HepG2 (cell line): ENCODE measurements around the gene SAMD10. TPM values are rescaled to one million over a fixed set of nuclear protein-coding genes. Genes with fewer than 3 reads are reported as not detected.

Source experiments
- ESRRA ChIP-seq: sonication (generic); formaldehyde crosslinking; IDR thresholded peaks from 2 replicates; pipeline ENCODE4 v1.5.1; 2020; ENCODE audit warnings: mild to moderate bottlenecking, low read depth, missing genetic modification reagents
- GATAD1 ChIP-seq: IDR thresholded peaks from 2 replicates; pipeline ENCODE4 v1.6.1; 2016; ENCODE audit warnings: missing genetic modification reagents, missing compliant biosample characterization
- MEIS2 ChIP-seq: sonication (generic); formaldehyde crosslinking; IDR thresholded peaks from 2 replicates; pipeline ENCODE4 v1.9.0; 2021; ENCODE audit warnings: mild to moderate bottlenecking, missing genetic modification reagents
- MXI1 ChIP-seq: IDR thresholded peaks from 3 replicates; pipeline ENCODE4 v1.6.1; 2012; ENCODE audit warnings: low read depth, low read length, inconsistent platforms, borderline replicate concordance
- NONO ChIP-seq, 2 experiments: fragments of 450-650 bp in 1 of 2; sonication (generic) in 1 of 2; formaldehyde crosslinking in 1 of 2; IDR thresholded peaks in 1 of 2; conservative IDR thresholded peaks in 1 of 2; 2 replicates each; pipeline versions ENCODE4 v1.6.1 to v1.8.0; 2017 to 2022; ENCODE audit warnings: mild to moderate bottlenecking in 1 of 2, missing genetic modification reagents in 1 of 2, moderate library complexity in 1 of 2
- REPIN1 ChIP-seq: sonication (generic); formaldehyde crosslinking; IDR thresholded peaks from 2 replicates; pipeline ENCODE4 v1.8.0; 2022; ENCODE audit warnings: missing genetic modification reagents, low read depth, mild to moderate bottlenecking, borderline replicate concordance
- SP2 ChIP-seq: sonication (generic); formaldehyde crosslinking; IDR thresholded peaks from 2 replicates; pipeline ENCODE4 v1.5.1; 2020; ENCODE audit warnings: mild to moderate bottlenecking, missing genetic modification reagents
- SUZ12 ChIP-seq: fragments of 150-350 bp; IDR thresholded peaks from 2 replicates; pipeline ENCODE4 v1.6.1; 2014; ENCODE audit warnings: low read depth, low read length
- TOE1 ChIP-seq: sonication (generic); formaldehyde crosslinking; IDR thresholded peaks from 2 replicates; pipeline ENCODE4 v1.4.0; 2020; ENCODE audit warnings: mild to moderate bottlenecking, missing genetic modification reagents
- ZHX2 ChIP-seq, 2 experiments: sonication (generic) in 1 of 2; formaldehyde crosslinking in 1 of 2; IDR thresholded peaks; 2 replicates each; pipeline versions ENCODE4 v1.6.1 to v1.9.0; 2014 to 2022; ENCODE audit warnings: antibody characterized with exemption in 1 of 2, borderline replicate concordance in 1 of 2, inconsistent platforms in 1 of 2, low read depth in 1 of 2, missing genetic modification reagents in 1 of 2
- ZNF335 ChIP-seq: sonication (generic); formaldehyde crosslinking; IDR thresholded peaks from 2 replicates; pipeline ENCODE4 v1.4.0; 2020; ENCODE audit warnings: missing genetic modification reagents
- ZNF432 ChIP-seq: sonication (generic); formaldehyde crosslinking; IDR thresholded peaks from 2 replicates; pipeline ENCODE4 v1.5.0; 2020; ENCODE audit warnings: missing genetic modification reagents, mild to moderate bottlenecking, borderline replicate concordance
- ZNF577 ChIP-seq: sonication (generic); formaldehyde crosslinking; IDR thresholded peaks from 2 replicates; pipeline ENCODE4 v1.4.0; 2020; ENCODE audit warnings: mild to moderate bottlenecking, low read depth, missing genetic modification reagents, borderline replicate concordance
- ZNF75D ChIP-seq: sonication (generic); formaldehyde crosslinking; IDR thresholded peaks from 2 replicates; pipeline ENCODE4 v1.8.1; 2023; ENCODE audit warnings: missing genetic modification reagents, mild to moderate bottlenecking, borderline replicate concordance
- ZNF83 ChIP-seq: sonication (generic); formaldehyde crosslinking; IDR thresholded peaks from 2 replicates; pipeline ENCODE4 v1.4.0; 2020; ENCODE audit warnings: missing genetic modification reagents, mild to moderate bottlenecking, borderline replicate concordance
- polyA plus RNA-seq, 8 experiments: library from polyadenylated mRNA; depleted of rRNA in 3 of 8; stranded (reverse) in 7 of 8; unstranded in 1 of 8; fragments of >200 nt; fragmentation: Illumina TruSeq in 4 of 8; extraction: Trizol in 4 of 8; gene quantifications; 2 replicates each; pipeline versions ENCODE4 v1.2.1 to v1.2.3, GENCODE V29; 2011 to 2016; ENCODE audit warnings: low read depth in 4 of 8, missing spikeins in 1 of 8, mixed read lengths in 1 of 8; ENCODE audit not compliant: insufficient read depth in 1 of 8
- total RNA-seq, 5 experiments: library from RNA; depleted of rRNA; stranded (reverse); fragments of >200 nt; fragmentation: Illumina TruSeq; extraction: Trizol; gene quantifications; 2 replicates each; pipeline ENCODE4 v1.2.3, GENCODE V29; 2016; ENCODE audit warnings: low read depth in 1 of 5
- TF ChIP-seq, protein P1 (sequence below): sonication (generic); formaldehyde crosslinking; IDR thresholded peaks from 2 replicates; pipeline ENCODE4 v1.4.0; 2020; ENCODE audit warnings: missing genetic modification reagents
- TF ChIP-seq, protein P2 (sequence below): sonication (generic); formaldehyde crosslinking; conservative IDR thresholded peaks from 2 replicates; pipeline ENCODE4 v1.5.0; 2020; ENCODE audit warnings: missing genetic modification reagents
- TF ChIP-seq, protein P3 (sequence below): sonication (generic); formaldehyde crosslinking; IDR thresholded peaks from 2 replicates; pipeline ENCODE4 v1.8.1; 2023; ENCODE audit warnings: mild to moderate bottlenecking, inconsistent platforms, moderate library complexity, missing genetic modification reagents, borderline replicate concordance

SAMD10 gene
- total and polyA plus RNA-seq, 2 of the 13 experiments (the other 11 are each of a cell fraction or from before 2014, with no cell fraction given): 6.1 to 11.0 TPM

DNA sequence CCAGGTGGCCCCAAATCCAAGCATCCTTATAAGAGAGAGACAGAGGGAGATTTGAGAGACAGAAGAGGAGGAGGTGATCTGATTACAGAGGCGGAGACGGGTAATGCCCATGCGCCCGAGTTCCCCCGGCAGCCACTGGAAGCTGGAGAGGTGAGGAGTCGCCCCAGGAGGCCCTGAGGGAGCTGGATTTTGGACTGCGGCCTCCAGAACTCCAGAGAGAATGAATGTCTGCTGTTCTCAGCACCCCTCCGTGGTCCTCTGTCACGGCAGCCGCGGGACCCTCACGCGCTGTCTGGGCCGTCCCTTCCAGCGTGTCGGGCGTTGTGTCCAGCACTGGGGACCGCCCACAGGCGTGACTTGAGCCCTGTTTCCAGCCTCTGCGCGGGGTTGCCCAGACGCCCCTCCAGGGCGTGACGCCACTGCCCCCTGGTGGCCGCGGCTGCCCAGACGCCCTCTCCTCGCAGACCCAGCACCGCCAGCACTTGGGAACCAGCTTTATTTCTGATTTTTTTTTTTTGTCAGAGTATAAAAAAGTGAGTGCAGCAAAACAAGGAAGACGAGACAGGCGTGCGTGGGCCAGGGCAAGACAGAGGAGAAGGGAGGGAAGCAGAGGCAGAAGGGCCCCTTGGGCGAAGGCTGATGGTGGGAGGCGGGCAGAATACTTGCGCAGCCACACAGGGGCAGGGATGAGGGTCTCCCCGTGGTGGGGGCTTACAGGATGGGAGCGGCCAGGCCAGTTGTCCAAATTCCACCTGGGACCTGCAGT, 5.6 kb downstream of the SAMD10 start (continued):
- TF ChIP-seq TOE1 (CRISPR knock-in tag) (0 out of 2 replicates have a peak, but pooled peaks have one; percentile 84), MXI1 (peak; percentile 98), MEIS2 (CRISPR knock-in tag) (peak; percentile 90), REPIN1 (CRISPR knock-in tag) (peak; percentile 97; the same call in 1 of the 2 replicates), NONO (IDR thresholded peaks at IDR 0.05) (no peak), NONO (CRISPR knock-in tag; conservative IDR thresholded peaks at IDR 0.05) (peak; percentile 79; the same call in 1 of the 2 replicates), ZNF432 (CRISPR knock-in tag) (no peak), ZHX2 (IDR thresholded peaks at IDR 0.05; ENCODE audit: low read depth) (no peak), ZHX2 (CRISPR knock-in tag; IDR thresholded peaks at IDR 0.05; ENCODE audit: borderline replicate concordance) (no peak), ZNF83 (CRISPR knock-in tag) (peak; percentile 92; the same call in 1 of the 2 replicates), ESRRA (CRISPR knock-in tag) (peak; percentile 75), ZNF75D (CRISPR knock-in tag) (no peak), SP2 (CRISPR knock-in tag) (no peak), SUZ12 (no peak), ZNF577 (0 out of 2 replicates have a peak, but pooled peaks have one; percentile 63), ZNF335 (CRISPR knock-in tag) (peak; percentile 83), GATAD1 (CRISPR knock-in tag) (peak; percentile 84)
- TF ChIP-seq, protein P1, sequence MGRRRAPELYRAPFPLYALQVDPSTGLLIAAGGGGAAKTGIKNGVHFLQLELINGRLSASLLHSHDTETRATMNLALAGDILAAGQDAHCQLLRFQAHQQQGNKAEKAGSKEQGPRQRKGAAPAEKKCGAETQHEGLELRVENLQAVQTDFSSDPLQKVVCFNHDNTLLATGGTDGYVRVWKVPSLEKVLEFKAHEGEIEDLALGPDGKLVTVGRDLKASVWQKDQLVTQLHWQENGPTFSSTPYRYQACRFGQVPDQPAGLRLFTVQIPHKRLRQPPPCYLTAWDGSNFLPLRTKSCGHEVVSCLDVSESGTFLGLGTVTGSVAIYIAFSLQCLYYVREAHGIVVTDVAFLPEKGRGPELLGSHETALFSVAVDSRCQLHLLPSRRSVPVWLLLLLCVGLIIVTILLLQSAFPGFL (CRISPR knock-in tag): peak; percentile 83; the same call in 1 of the 2 replicates
- TF ChIP-seq, protein P2, sequence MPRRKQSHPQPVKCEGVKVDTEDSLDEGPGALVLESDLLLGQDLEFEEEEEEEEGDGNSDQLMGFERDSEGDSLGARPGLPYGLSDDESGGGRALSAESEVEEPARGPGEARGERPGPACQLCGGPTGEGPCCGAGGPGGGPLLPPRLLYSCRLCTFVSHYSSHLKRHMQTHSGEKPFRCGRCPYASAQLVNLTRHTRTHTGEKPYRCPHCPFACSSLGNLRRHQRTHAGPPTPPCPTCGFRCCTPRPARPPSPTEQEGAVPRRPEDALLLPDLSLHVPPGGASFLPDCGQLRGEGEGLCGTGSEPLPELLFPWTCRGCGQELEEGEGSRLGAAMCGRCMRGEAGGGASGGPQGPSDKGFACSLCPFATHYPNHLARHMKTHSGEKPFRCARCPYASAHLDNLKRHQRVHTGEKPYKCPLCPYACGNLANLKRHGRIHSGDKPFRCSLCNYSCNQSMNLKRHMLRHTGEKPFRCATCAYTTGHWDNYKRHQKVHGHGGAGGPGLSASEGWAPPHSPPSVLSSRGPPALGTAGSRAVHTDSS (CRISPR knock-in tag): peak; percentile 98; the same call in 1 of the 2 replicates
- TF ChIP-seq, protein P3, sequence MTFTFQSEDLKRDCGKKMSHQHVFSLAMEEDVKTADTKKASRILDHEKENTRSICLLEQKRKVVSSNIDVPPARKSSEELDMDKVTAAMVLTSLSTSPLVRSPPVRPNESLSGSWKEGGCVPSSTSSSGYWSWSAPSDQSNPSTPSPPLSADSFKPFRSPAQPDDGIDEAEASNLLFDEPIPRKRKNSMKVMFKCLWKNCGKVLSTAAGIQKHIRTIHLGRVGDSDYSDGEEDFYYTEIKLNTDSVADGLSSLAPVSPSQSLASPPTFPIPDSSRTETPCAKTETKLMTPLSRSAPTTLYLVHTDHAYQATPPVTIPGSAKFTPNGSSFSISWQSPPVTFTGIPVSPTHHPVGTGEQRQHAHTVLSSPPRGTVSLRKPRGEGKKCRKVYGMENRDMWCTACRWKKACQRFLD (CRISPR knock-in tag): peak; percentile 76
